ENCODE measurements around the gene THSD4. TPM values are rescaled to one million over a fixed set of nuclear protein-coding genes. Genes with fewer than 3 reads are reported as not detected.
A peak's percentile ranks its signal among the peaks of the same experiment; 100 is the strongest.

Gene THSD4
- total RNA-seq, 1 donor from 2014 or later = 66.8 TPM

- H3K4me3 ChIP-seq = no peak overlapping the region
Measured at GRCh38 chr15:71632576-71633195, 517.4 kb downstream of the THSD4 start.

GRCh38 chr15:71634820-71635560 is 519.7 kb downstream of the THSD4 start:
- H3K27me3 ChIP-seq = no peaks in the 10 kb centered on the region
- H3K27ac ChIP-seq = no peak overlapping the region
- no peak overlapping the region for H3K4me3 ChIP-seq
- DNase-seq (ENCODE audit: extremely low spot score in 2 of 2) = no peak
- TF ChIP-seq POLR2AphosphoS5 (IDR thresholded peaks at IDR 0.05; ENCODE audit: insufficient read depth in 1 of 2, low read depth in 1 of 2) (no peak), POLR2A (IDR thresholded peaks at IDR 0.05) (no peak), CTCF (IDR thresholded peaks at IDR 0.05) (no peak)
- intact Hi-C loops (cut with DNase I) = no loop called here
- H3K9me3 ChIP-seq = no peaks in the 10 kb centered on the region
- peaks cover 15% of the 10 kb centered on the region for H3K4me1 ChIP-seq
- H3K36me3 ChIP-seq = no peaks in the 10 kb centered on the region

More at GRCh38 chr15:71632576-71633195, 517.4 kb downstream of the THSD4 start:
- no peaks in the 10 kb centered on the region for H3K9me3 ChIP-seq
- no peaks in the 10 kb centered on the region for H3K36me3 ChIP-seq
- DNase-seq (ENCODE audit: extremely low spot score in 2 of 2) = no peak
- intact Hi-C loops (cut with DNase I) = no loop called here
- peaks cover 22% of the 10 kb centered on the region for H3K4me1 ChIP-seq
- no peaks in the 10 kb centered on the region for H3K27me3 ChIP-seq
- TF ChIP-seq POLR2A (IDR thresholded peaks at IDR 0.05) (no peak), CTCF (IDR thresholded peaks at IDR 0.05) (no peak), POLR2AphosphoS5 (IDR thresholded peaks at IDR 0.05; ENCODE audit: insufficient read depth in 1 of 2, low read depth in 1 of 2) (no peak)
- H3K27ac ChIP-seq = peak overlapping the region; percentile 61

GRCh38 chr15:71635735-71636134 is 520.5 kb downstream of the THSD4 start:
- H3K4me1 ChIP-seq = peaks cover 15% of the 10 kb centered on the region
- H3K36me3 ChIP-seq = no peaks in the 10 kb centered on the region
- H3K27me3 ChIP-seq = no peaks in the 10 kb centered on the region
- TF ChIP-seq POLR2AphosphoS5 (IDR thresholded peaks at IDR 0.05; ENCODE audit: insufficient read depth in 1 of 2, low read depth in 1 of 2) (no peak), POLR2A (IDR thresholded peaks at IDR 0.05) (no peak), CTCF (IDR thresholded peaks at IDR 0.05) (no peak)
- H3K27ac ChIP-seq = no peak overlapping the region
- no peaks in the 10 kb centered on the region for H3K9me3 ChIP-seq
- intact Hi-C loops (cut with DNase I) = no loop called here
- DNase-seq (ENCODE audit: extremely low spot score in 2 of 2) = no peak
- H3K4me3 ChIP-seq = no peak overlapping the region

- H3K4me3 ChIP-seq = no peak overlapping the region
- H3K4me1 ChIP-seq = no peaks in the 10 kb centered on the region
- no peaks in the 10 kb centered on the region for H3K27me3 ChIP-seq
- intact Hi-C loops (cut with DNase I) = no loop called here
- H3K9me3 ChIP-seq = no peaks in the 10 kb centered on the region
- no peaks in the 10 kb centered on the region for H3K36me3 ChIP-seq
- DNase-seq (ENCODE audit: extremely low spot score in 2 of 2) = no peak
- TF ChIP-seq POLR2A (IDR thresholded peaks at IDR 0.05) (no peak), CTCF (IDR thresholded peaks at IDR 0.05) (no peak), POLR2AphosphoS5 (IDR thresholded peaks at IDR 0.05; ENCODE audit: insufficient read depth in 1 of 2, low read depth in 1 of 2) (no peak)
- H3K27ac ChIP-seq = no peak overlapping the region
Measured at GRCh38 chr15:71638876-71639275, 523.6 kb downstream of the THSD4 start.

- no peaks in the 10 kb centered on the region for H3K27me3 ChIP-seq
- no peaks in the 10 kb centered on the region for H3K36me3 ChIP-seq
- no peak for DNase-seq (ENCODE audit: extremely low spot score in 2 of 2)
- intact Hi-C loops (cut with DNase I) = no loop called here
- no peak for TF ChIP-seq POLR2A (IDR thresholded peaks at IDR 0.05)
- TF ChIP-seq CTCF (IDR thresholded peaks at IDR 0.05) = no peak
- no peak for TF ChIP-seq POLR2AphosphoS5 (IDR thresholded peaks at IDR 0.05; ENCODE audit: insufficient read depth in 1 of 2, low read depth in 1 of 2)
- H3K4me1 ChIP-seq = no peaks in the 10 kb centered on the region
- H3K9me3 ChIP-seq = no peaks in the 10 kb centered on the region
- H3K27ac ChIP-seq = no peak overlapping the region
- no peak overlapping the region for H3K4me3 ChIP-seq
Measured at GRCh38 chr15:71639471-71639870, 524.2 kb downstream of the THSD4 start.
